Umbilical cord (tissue), 2 donors: Measurements from ENCODE around the gene DSCAM. TPM values are rescaled to one million over a fixed set of nuclear protein-coding genes. Genes with fewer than 3 reads are reported as not detected.

Experiments
- DNase-seq: peaks from one replicate; pipeline ENCODE4 v3.0.0-alpha.2; 2015; ENCODE audit warnings: low spot score
- total RNA-seq: library from RNA; depleted of rRNA; stranded (reverse); fragments of >200 nt; gene quantifications from one replicate; pipeline ENCODE4 v1.2.3, GENCODE V29; 2014; ENCODE audit warnings: low replicate concordance; ENCODE audit not compliant: insufficient read depth

DSCAM gene
- total RNA-seq, 1 donor from 2014 or later = 0.24 TPM

DNA sequence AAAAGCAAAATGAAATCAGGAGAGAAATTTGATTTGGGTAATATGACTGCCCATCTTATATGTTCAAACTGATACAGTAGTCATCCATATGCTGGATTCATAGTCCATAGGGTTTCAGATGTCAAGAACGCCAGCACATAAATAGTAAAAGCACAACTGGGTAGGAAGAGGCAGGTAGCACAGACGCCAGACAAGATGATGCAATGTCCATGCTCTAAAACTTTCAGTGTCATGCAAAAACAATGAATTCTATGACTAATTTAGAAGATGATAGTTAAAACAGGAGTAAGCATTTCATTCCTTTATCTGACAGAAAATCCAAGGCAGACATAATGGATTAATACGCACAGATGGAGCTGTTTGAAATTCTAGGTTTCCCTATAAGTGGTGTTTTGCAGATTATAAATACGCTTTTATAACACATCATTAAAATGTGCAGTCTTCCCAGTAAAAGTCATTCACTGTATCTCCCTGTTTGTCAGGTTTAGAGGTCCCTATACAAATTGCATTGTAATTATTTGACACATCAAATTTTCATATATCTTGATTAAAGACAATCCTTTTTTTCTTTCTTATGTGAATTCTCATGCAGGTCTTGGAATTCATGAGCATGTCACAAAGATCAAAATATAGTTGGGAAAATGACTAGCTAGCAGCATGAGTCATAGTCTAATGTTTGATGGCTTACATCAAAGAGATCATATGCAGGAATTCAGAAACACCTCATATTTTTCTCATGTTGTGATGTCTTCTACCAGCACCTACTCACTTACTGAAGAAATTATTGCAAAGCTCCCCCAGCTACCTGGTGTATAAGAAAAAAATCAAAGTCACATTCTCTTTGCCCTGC lies 139.9 kb downstream of the DSCAM start:
- peak; percentile 49 for DNase-seq

DNA sequence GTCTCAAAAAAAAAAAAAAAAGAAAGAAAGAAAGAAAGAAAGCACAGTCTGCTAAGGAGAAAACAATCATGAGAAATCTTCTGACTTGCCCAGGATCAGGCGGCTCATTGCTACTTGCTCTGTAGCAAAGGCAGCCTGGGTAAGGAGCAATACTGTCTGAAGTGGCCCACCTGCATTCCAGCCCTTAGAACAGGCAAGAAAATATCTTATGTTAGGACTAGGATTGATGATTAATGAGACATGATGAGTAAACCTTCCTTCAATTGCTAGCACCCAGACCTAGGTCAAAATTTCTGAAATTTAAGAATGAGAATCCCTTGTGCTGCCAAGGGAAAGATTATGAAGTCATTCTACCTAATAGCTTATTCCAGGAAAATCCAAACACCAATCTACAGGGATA lies 140.8 kb downstream of the DSCAM start:
- DNase-seq = no peak

- no peak for DNase-seq
These were observed 142.8 kb downstream of the DSCAM start for GRCh38 chr21:40704141-40704540.

GRCh38 chr21:40699366-40699765 lies 147.6 kb downstream of the DSCAM start:
- DNase-seq = no peak

DNA sequence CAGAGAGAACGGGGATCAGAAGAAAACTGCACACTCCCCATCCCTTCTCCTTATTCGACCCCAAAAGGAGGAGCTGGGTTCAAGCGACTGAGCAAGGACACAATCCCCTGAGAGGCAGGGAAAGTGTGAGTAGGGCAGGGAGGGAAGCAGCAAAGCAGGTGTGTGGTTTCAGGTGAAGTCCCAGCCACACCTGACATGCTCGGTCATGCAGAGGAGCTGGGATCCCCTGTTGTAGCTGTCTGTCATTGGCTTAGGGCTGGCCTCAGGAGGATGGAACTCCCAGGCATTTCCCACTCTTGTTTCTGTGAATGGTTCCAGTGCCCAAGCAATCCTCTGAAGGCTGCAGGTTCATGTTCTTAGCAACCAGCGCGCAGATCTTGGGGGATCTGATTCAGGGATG lies 150.7 kb downstream of the DSCAM start:
- no peak for DNase-seq

- no peak for DNase-seq
These were observed 157.1 kb downstream of the DSCAM start for GRCh38 chr21:40689840-40690360.

- DNase-seq = no peak
These were observed 157.7 kb downstream of the DSCAM start for GRCh38 chr21:40689217-40689616.

DNA sequence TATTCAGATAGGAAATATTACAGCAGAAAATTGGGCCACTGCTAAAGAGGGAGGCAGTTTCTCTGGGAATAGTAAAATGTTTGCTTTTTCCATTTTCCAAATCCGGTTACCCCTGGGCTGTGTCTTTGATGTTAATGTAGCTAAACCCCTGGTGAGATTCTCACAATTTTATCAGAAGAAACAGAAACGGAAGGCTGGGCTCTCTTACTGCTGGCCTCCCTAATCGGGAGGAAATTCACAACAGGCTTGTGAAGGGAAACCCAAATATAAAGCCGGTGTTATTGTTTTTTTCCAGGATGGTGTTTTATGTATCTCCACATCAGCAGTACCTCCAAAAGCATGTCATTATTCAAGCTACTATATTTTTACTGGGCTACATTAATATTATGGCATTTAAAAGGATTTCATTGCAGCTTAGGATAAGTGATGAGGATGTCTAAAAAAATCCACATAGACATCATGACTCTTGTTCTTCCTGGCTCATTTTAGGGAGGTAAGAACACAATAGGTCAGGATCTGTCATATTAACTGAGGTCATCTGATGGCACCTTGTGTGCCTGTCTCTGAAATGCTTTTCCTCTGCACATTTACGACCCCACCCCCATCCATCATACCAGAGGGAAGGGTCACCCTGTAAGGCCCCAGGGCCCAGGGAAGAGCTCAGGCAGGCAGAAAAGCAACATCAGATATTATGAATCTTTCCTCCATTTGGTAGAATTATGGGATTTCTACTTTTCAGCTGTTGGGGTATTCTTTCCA lies 158.7 kb downstream of the DSCAM start:
- peak; percentile 48 for DNase-seq

- DNase-seq = no peak
These were observed 159.3 kb downstream of the DSCAM start for GRCh38 chr21:40687625-40688024.

GRCh38 chr21:40686526-40686925 lies 160.4 kb downstream of the DSCAM start:
- no peak for DNase-seq

- DNase-seq = no peak
These were observed 161.8 kb downstream of the DSCAM start for GRCh38 chr21:40685141-40685540.

GRCh38 chr21:40684726-40685125 lies 162.2 kb downstream of the DSCAM start:
- DNase-seq = no peak

GRCh38 chr21:40683349-40683748 lies 163.6 kb downstream of the DSCAM start:
- DNase-seq = no peak

DNA sequence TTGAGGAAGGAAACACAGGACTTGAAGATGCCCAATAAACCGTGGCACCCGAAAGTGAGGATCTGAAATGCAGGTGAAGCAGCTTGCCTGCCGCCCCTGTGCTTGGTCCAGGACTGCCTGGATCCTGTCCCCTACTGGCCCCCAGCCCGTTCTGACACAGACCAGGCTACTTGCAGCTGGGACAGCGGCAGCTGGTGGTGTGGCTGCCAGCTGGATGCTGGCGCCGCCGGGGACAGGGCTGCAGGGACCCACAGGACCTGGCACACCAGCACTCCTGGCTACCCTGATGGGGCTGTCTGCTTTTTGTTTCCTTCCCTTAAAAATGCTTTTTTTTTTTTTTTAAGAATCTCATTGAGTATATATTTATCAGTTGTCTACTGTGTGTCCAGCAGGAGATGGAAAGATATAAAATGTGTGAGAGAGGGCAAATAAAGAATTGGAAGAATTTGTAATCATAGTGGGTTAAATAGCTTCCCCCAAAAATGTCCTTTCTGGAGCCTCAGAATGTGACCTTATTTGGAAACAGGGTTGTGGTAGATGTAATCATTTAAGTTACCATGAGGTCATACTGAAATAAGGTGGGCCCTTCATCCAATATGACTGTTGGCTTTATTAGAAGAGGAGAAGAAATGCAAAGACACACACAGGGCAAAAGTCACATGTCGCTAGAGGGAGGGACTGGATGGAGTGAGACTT lies 165.6 kb downstream of the DSCAM start:
- no peak for DNase-seq

GRCh38 chr21:40680311-40680710 lies 166.6 kb downstream of the DSCAM start:
- DNase-seq = no peak

DNA sequence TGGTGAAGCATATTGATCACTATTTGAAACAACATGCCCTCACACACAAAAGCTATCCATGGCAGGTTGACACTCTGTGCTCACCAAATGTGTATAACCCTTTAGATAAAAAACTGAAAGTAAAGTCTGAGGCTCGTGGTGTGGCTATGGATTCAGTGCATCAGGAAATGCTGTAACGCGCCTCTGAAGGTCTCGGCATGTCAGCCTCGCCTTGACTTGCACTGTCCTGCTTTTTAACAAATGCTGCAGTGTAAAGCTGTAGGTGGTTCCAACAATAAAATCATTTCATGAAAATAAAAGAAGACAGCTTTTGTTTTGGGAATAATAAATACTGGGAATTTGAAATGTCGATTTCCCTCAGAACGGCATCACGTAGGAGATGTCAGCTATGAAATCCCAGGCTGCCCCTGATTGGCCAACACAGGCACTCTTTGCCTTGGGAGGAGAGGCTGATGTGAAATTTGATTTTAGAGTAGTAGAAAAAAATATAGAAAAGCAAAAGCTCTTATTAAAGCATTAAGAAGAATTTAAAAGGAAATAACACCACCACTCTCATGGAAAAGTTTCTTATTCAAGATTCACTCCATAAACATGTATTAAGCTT lies 168.2 kb downstream of the DSCAM start:
- no peak for DNase-seq

DNA sequence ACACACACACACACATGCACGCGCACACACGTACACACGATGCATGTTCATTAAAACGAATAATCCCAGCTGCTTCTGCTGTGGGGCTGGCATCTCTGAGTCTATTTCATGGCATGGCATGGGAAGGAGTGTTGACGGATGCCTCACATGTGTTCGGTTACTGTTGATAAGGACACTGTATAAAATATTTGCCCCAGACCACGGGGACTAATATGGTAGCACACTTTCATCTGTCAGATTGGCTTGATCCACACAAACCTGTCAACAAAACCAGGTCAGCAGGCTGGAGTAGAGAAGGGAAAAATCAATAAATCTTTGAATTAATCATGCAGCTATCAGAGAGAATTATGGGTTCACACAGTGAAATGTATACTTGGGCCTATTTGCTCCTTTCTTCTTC lies 171.9 kb downstream of the DSCAM start:
- DNase-seq = no peak

DNA sequence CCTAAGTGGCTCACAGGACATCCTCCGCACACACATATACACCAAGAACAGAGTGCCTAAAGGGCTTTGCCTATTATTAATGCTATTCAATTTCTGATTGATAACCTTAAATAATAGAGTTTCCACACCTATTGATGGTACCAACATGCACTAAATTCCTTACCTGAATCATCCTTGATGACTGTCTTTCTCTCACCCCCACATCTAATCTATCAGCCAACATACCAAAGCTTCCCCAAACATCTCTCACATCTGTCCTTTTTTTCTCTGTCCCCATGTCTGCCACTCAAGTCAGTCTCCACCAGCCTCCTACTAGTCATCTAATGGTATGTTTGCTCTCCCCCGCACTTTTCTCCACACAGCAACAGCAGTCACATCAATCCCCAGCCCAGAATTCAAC lies 174.4 kb downstream of the DSCAM start:
- no peak for DNase-seq

DNA sequence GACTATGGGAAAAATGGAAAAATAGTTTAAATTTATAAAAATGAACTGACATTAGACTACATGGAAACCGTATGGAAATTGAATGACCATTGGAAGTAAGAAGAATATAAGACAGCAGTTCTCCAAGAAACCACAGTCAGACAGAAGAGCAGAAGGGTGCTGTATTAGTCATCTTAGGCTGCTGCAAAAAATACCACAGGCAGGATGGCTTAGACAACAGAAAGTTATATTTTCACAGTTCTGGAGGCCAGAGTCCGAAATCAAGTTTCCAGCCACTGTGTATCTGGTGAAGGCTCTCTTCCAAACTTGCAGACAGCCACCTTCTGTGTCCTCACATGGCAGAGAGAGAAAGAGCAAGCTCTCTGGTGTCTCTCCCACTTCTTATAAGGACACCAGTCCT lies 175.2 kb downstream of the DSCAM start:
- DNase-seq = no peak

DNA sequence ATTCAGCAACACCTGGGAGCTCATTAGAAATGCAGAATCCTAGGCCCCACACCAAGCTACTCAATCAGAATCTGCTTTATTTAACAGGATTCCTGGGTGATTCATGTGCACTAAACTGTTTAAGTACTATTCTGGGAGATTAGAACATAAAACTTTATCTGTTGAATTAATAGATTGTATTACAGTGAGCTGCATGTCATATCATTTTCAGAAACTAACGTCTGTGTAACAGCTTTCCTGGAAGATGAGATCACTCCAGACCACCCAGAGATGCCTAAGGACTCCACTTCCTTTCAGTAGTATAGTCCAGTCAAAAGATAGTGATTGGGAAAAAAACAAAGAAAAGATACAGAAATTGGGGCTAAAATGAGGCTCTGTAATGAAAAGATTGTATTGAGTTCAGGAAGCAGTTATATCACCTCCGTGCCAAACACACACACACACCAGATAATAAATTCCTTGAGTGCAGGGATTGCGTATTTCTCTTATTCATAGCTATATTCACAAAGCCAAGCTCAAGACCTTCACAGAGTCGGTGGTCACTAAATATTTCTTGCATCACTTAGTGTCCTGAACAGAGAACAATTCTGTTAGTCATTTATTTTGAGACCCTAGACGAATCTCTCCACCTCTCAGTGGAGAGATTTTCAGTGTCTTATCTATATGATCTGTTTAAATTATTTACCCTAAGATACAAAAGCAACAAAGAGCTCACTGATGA lies 178.2 kb downstream of the DSCAM start:
- DNase-seq = peak; percentile 42

GRCh38 chr21:40667967-40668366 lies 179.0 kb downstream of the DSCAM start:
- no peak for DNase-seq
